Panc1 (cell line): ENCODE data around the gene KRTAP4-1.

Experiments used
- POLR2AphosphoS5 ChIP-seq: IDR thresholded peaks from 2 replicates; pipeline ENCODE4 v1.6.1; 2012; ENCODE audit warnings: mild to moderate bottlenecking, low read depth, low read length, moderate library complexity
- SIN3A ChIP-seq: IDR thresholded peaks from 2 replicates; pipeline ENCODE4 v1.6.1; 2012; ENCODE audit warnings: low read depth, mild to moderate bottlenecking, low read length, moderate library complexity, borderline replicate concordance; ENCODE audit not compliant: insufficient read depth
- TF ChIP-seq, protein P1 (sequence below): fragments of 450-650 bp; IDR thresholded peaks from 2 replicates; pipeline ENCODE4 v1.5.1; 2017; ENCODE audit warnings: mild to moderate bottlenecking

DNA sequence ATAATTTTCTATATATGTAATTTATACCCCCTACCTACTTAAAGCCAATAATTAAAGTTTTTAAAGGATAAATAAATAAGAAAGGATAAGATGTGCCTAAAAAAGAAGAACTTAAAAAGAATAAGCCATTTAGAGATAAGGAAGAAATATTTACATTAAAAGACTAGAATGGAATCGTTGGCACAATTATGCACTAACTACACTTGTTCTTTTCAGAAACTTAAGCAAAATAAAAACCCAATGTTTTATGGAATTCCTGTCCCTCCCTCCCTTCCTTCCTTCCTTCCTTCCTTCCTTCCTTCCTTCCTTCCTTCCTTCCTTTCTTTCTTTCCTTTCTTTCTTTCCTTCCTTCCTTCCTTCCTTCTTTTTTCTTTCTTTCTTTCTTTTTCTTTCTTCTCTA is 39.9 kb downstream of the KRTAP4-1 start:
- TF ChIP-seq, protein P1, sequence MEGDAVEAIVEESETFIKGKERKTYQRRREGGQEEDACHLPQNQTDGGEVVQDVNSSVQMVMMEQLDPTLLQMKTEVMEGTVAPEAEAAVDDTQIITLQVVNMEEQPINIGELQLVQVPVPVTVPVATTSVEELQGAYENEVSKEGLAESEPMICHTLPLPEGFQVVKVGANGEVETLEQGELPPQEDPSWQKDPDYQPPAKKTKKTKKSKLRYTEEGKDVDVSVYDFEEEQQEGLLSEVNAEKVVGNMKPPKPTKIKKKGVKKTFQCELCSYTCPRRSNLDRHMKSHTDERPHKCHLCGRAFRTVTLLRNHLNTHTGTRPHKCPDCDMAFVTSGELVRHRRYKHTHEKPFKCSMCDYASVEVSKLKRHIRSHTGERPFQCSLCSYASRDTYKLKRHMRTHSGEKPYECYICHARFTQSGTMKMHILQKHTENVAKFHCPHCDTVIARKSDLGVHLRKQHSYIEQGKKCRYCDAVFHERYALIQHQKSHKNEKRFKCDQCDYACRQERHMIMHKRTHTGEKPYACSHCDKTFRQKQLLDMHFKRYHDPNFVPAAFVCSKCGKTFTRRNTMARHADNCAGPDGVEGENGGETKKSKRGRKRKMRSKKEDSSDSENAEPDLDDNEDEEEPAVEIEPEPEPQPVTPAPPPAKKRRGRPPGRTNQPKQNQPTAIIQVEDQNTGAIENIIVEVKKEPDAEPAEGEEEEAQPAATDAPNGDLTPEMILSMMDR, result no peak
- TF ChIP-seq SIN3A (no peak), POLR2AphosphoS5 (no peak)
